HepG2 (cell line): Measurements from ENCODE around the gene SNRNP200. TPM values are rescaled to one million over a fixed set of nuclear protein-coding genes. Genes with fewer than 3 reads are reported as not detected.

Experiments used
- TAF1 ChIP-seq: sonication (generic); formaldehyde crosslinking; IDR thresholded peaks from 2 replicates; pipeline ENCODE4 v1.4.0; 2020; ENCODE audit warnings: missing genetic modification reagents
- ZBTB40 ChIP-seq, 2 experiments: fragments of 450-650 bp in 1 of 2; sonication (generic) in 1 of 2; formaldehyde crosslinking in 1 of 2; IDR thresholded peaks; 2 replicates each; pipeline versions ENCODE4 v1.6.1 to v1.8.0; 2016 to 2022; ENCODE audit warnings: antibody characterized with exemption in 1 of 2, mild to moderate bottlenecking in 1 of 2, missing genetic modification reagents in 1 of 2
- ZNF564 ChIP-seq: sonication (generic); formaldehyde crosslinking; IDR thresholded peaks from 2 replicates; pipeline ENCODE4 v1.8.1; 2023; ENCODE audit warnings: mild to moderate bottlenecking, missing genetic modification reagents
- ZNF605 ChIP-seq: sonication (generic); formaldehyde crosslinking; IDR thresholded peaks from 2 replicates; pipeline ENCODE4 v1.8.0; 2022; ENCODE audit warnings: mild to moderate bottlenecking, missing genetic modification reagents
- polyA plus RNA-seq, 8 experiments: library from polyadenylated mRNA; depleted of rRNA in 3 of 8; stranded (reverse) in 7 of 8; unstranded in 1 of 8; fragments of >200 nt; fragmentation: Illumina TruSeq in 4 of 8; extraction: Trizol in 4 of 8; gene quantifications; 2 replicates each; pipeline versions ENCODE4 v1.2.1 to v1.2.3, GENCODE V29; 2011 to 2016; ENCODE audit warnings: low read depth in 4 of 8, missing spikeins in 1 of 8, mixed read lengths in 1 of 8; ENCODE audit not compliant: insufficient read depth in 1 of 8
- total RNA-seq, 5 experiments: library from RNA; depleted of rRNA; stranded (reverse); fragments of >200 nt; fragmentation: Illumina TruSeq; extraction: Trizol; gene quantifications; 2 replicates each; pipeline ENCODE4 v1.2.3, GENCODE V29; 2016; ENCODE audit warnings: low read depth in 1 of 5

Gene SNRNP200
- total and polyA plus RNA-seq, 2 of the 13 experiments (the other 11 are each of a cell fraction or from before 2014, with no cell fraction given): 99.0 to 232 TPM

GRCh38 chr2:96305979-96306308 is 598 bp upstream of the SNRNP200 start (continued):
- TF ChIP-seq ZBTB40 (IDR thresholded peaks at IDR 0.05) (no peak), ZBTB40 (CRISPR knock-in tag; IDR thresholded peaks at IDR 0.05) (no peak), ZNF605 (CRISPR knock-in tag) (peak; percentile 42), ZNF564 (0 out of 2 replicates have a peak, but pooled peaks have one; percentile 27), TAF1 (CRISPR knock-in tag) (no peak)
- TF ChIP-seq, all 625 proteins: peak for 20
